ENCODE results near the gene DNAJC8.

Gene DNAJC8

DNA sequence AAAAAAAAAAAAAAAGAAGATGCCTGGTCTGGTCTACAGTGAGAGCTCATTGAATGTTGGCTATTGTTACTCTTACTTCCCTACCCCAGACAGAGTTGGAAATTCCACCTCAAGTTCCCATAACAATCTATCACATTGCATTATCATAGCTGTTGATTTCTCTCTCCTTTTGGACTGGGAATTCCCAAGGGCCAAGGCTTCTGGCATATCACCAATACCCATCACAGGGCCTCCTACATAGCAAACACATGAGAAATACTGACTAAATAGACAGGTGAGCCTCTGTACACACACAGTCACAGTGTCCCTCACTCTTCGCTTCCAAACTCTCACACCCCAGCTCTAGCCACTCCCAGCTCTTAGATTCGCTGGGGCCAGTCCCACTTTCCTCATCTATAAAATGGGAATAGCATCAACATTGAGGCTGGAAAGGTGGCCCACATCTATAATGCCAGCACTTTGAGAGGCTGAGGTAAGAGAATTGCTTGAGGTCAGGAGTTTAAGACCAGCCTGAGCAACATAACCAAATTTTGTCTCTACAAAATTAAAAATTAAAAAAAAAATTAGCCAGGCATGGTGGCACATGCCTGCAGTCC, 62.7 kb downstream of the DNAJC8 start:
- no peak for TF ChIP-seq ESRRG (CRISPR knock-in tag; IDR thresholded peaks at IDR 0.05)
- TF ChIP-seq, protein P1, sequence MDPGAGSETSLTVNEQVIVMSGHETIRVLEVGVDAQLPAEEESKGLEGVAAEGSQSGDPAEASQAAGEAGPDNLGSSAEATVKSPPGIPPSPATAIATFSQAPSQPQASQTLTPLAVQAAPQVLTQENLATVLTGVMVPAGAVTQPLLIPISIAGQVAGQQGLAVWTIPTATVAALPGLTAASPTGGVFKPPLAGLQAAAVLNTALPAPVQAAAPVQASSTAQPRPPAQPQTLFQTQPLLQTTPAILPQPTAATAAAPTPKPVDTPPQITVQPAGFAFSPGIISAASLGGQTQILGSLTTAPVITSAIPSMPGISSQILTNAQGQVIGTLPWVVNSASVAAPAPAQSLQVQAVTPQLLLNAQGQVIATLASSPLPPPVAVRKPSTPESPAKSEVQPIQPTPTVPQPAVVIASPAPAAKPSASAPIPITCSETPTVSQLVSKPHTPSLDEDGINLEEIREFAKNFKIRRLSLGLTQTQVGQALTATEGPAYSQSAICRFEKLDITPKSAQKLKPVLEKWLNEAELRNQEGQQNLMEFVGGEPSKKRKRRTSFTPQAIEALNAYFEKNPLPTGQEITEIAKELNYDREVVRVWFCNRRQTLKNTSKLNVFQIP (CRISPR knock-in tag; IDR thresholded peaks at IDR 0.05; ENCODE audit: borderline replicate concordance, low read depth) = no peak
- TF ChIP-seq RARB (CRISPR knock-in tag; IDR thresholded peaks at IDR 0.05) = no peak
- no peak for TF ChIP-seq ZNF70 (CRISPR knock-in tag; IDR thresholded peaks at IDR 0.05)
- TF ChIP-seq TOX (CRISPR knock-in tag; IDR thresholded peaks at IDR 0.05; ENCODE audit: borderline replicate concordance) = no peak
- TF ChIP-seq ZNF8 (CRISPR knock-in tag; IDR thresholded peaks at IDR 0.05) = no peak
- TF ChIP-seq, protein P2, sequence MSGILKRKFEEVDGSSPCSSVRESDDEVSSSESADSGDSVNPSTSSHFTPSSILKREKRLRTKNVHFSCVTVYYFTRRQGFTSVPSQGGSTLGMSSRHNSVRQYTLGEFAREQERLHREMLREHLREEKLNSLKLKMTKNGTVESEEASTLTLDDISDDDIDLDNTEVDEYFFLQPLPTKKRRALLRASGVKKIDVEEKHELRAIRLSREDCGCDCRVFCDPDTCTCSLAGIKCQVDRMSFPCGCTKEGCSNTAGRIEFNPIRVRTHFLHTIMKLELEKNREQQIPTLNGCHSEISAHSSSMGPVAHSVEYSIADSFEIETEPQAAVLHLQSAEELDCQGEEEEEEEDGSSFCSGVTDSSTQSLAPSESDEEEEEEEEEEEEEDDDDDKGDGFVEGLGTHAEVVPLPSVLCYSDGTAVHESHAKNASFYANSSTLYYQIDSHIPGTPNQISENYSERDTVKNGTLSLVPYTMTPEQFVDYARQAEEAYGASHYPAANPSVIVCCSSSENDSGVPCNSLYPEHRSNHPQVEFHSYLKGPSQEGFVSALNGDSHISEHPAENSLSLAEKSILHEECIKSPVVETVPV (CRISPR knock-in tag; IDR thresholded peaks at IDR 0.05) = no peak
- TF ChIP-seq ISL1 (CRISPR knock-in tag; IDR thresholded peaks at IDR 0.05) = no peak
- no peak for TF ChIP-seq CSDC2 (CRISPR knock-in tag; IDR thresholded peaks at IDR 0.05)
- no peak for TF ChIP-seq ZNF565 (CRISPR knock-in tag; conservative IDR thresholded peaks at IDR 0.05; ENCODE audit: low read depth)
- TF ChIP-seq ZC3H10 (CRISPR knock-in tag; IDR thresholded peaks at IDR 0.05) = no peak
- TF ChIP-seq OSR1 (CRISPR knock-in tag; IDR thresholded peaks at IDR 0.05) = no peak
- no peak for TF ChIP-seq PPARA (CRISPR knock-in tag; IDR thresholded peaks at IDR 0.05; ENCODE audit: borderline replicate concordance)
- TF ChIP-seq BACH2 (CRISPR knock-in tag; IDR thresholded peaks at IDR 0.05; ENCODE audit: borderline replicate concordance) = no peak
- TF ChIP-seq, protein P3, sequence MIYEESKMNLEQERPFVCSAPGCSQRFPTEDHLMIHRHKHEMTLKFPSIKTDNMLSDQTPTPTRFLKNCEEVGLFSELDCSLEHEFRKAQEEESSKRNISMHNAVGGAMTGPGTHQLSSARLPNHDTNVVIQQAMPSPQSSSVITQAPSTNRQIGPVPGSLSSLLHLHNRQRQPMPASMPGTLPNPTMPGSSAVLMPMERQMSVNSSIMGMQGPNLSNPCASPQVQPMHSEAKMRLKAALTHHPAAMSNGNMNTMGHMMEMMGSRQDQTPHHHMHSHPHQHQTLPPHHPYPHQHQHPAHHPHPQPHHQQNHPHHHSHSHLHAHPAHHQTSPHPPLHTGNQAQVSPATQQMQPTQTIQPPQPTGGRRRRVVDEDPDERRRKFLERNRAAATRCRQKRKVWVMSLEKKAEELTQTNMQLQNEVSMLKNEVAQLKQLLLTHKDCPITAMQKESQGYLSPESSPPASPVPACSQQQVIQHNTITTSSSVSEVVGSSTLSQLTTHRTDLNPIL (CRISPR knock-in tag; IDR thresholded peaks at IDR 0.05; ENCODE audit: low read depth) = no peak
- no peak for TF ChIP-seq TCF4 (CRISPR knock-in tag; IDR thresholded peaks at IDR 0.05; ENCODE audit: borderline replicate concordance)
- TF ChIP-seq, protein P4, sequence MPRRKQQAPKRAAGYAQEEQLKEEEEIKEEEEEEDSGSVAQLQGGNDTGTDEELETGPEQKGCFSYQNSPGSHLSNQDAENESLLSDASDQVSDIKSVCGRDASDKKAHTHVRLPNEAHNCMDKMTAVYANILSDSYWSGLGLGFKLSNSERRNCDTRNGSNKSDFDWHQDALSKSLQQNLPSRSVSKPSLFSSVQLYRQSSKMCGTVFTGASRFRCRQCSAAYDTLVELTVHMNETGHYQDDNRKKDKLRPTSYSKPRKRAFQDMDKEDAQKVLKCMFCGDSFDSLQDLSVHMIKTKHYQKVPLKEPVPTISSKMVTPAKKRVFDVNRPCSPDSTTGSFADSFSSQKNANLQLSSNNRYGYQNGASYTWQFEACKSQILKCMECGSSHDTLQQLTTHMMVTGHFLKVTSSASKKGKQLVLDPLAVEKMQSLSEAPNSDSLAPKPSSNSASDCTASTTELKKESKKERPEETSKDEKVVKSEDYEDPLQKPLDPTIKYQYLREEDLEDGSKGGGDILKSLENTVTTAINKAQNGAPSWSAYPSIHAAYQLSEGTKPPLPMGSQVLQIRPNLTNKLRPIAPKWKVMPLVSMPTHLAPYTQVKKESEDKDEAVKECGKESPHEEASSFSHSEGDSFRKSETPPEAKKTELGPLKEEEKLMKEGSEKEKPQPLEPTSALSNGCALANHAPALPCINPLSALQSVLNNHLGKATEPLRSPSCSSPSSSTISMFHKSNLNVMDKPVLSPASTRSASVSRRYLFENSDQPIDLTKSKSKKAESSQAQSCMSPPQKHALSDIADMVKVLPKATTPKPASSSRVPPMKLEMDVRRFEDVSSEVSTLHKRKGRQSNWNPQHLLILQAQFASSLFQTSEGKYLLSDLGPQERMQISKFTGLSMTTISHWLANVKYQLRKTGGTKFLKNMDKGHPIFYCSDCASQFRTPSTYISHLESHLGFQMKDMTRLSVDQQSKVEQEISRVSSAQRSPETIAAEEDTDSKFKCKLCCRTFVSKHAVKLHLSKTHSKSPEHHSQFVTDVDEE (CRISPR knock-in tag; IDR thresholded peaks at IDR 0.05) = no peak
- TF ChIP-seq ZFP3 (CRISPR knock-in tag; IDR thresholded peaks at IDR 0.05) = no peak
- no peak for ATAC-seq

DNA sequence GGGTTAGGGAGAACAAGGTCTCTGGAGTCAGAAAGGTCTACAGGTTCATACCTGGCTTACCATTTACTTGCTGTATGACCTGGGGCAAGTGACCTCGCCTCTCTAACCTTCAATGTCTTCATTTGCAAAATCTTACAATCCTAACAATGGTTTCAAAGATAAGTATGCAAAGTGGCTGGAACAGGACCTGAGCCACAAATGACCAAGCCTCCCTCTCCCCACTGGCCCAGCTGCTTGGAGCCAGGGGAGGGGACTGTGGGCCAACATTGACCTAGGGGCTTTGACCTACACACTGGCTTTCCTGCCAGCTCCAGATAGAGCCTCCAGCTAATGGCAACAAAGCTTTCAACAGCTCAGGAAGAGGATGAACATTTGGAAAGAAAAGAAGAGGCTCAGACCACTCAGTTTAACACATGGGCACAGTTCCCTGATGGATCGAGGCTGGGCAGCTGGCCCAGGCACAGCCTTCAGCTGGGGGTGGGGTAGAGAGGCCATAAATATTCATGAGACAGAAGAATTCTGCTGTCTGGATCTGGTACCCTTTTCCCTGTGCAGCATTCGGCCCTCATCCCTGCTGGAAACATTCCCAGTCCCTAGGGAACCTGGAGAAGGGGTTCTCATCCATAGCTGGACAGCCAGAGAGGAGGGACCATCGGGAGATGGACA, 69.2 kb downstream of the DNAJC8 start:
- peak; percentile 37; the same call in 2 of the 3 replicates for ATAC-seq
- no peak for TF ChIP-seq ZFP30 (CRISPR knock-in tag; IDR thresholded peaks at IDR 0.05)
- TF ChIP-seq, protein P4 (CRISPR knock-in tag; IDR thresholded peaks at IDR 0.05) = no peak

DNA sequence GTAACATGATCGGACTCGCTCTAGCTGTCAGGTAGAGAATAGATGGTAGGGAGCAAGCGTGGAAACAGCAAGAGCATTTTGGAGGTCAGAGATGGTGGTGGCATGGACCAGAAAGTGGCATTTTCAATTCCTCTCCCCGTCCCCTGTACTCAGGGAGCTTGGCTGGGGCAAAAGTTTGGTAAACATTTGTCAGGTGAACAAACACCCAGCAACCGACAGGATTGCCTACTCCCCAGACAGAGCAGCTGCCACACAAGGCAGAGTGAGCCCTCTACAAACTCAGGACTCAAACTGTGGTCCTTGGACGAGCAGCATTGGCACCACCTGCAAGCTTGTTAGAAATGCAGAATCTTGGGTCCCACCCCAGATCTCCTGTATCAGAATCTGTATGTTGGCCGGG, 70.7 kb downstream of the DNAJC8 start:
- TF ChIP-seq PPARA (CRISPR knock-in tag; IDR thresholded peaks at IDR 0.05; ENCODE audit: borderline replicate concordance) = no peak
- TF ChIP-seq SNAI2 (CRISPR knock-in tag; IDR thresholded peaks at IDR 0.05) = no peak
- no peak for TF ChIP-seq CSDC2 (CRISPR knock-in tag; IDR thresholded peaks at IDR 0.05)
- no peak for TF ChIP-seq ZC3H10 (CRISPR knock-in tag; IDR thresholded peaks at IDR 0.05)
- TF ChIP-seq, protein P5, sequence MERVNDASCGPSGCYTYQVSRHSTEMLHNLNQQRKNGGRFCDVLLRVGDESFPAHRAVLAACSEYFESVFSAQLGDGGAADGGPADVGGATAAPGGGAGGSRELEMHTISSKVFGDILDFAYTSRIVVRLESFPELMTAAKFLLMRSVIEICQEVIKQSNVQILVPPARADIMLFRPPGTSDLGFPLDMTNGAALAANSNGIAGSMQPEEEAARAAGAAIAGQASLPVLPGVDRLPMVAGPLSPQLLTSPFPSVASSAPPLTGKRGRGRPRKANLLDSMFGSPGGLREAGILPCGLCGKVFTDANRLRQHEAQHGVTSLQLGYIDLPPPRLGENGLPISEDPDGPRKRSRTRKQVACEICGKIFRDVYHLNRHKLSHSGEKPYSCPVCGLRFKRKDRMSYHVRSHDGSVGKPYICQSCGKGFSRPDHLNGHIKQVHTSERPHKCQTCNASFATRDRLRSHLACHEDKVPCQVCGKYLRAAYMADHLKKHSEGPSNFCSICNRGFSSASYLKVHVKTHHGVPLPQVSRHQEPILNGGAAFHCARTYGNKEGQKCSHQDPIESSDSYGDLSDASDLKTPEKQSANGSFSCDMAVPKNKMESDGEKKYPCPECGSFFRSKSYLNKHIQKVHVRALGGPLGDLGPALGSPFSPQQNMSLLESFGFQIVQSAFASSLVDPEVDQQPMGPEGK (CRISPR knock-in tag; IDR thresholded peaks at IDR 0.05; ENCODE audit: borderline replicate concordance) = no peak
- no peak for TF ChIP-seq GLIS3 (CRISPR knock-in tag; IDR thresholded peaks at IDR 0.05)
- no peak for TF ChIP-seq ZNF565 (CRISPR knock-in tag; conservative IDR thresholded peaks at IDR 0.05; ENCODE audit: low read depth)
- no peak for ATAC-seq

Data from SK-N-SH treated with all-trans-retinoic acid at 6 μM for 48 hours (cell line).